ENCODE results near the gene STAP1.

STAP1 gene

GRCh38 chr4:67556436-67556835 is 2.1 kb upstream of the STAP1 start:
- no peak for FAIRE-seq

GRCh38 chr4:67565284-67565683 is 6.8 kb downstream of the STAP1 start:
- no peak for FAIRE-seq

GRCh38 chr4:67566335-67566734 is 7.8 kb downstream of the STAP1 start:
- no peak for FAIRE-seq

GRCh38 chr4:67568820-67569219 is 10.3 kb downstream of the STAP1 start:
- no peak for FAIRE-seq

- no peak for FAIRE-seq
Measured at GRCh38 chr4:67570537-67570936, 12.0 kb downstream of the STAP1 start.

- no peak for FAIRE-seq
Measured at GRCh38 chr4:67571975-67572374, 13.4 kb downstream of the STAP1 start.

GRCh38 chr4:67573193-67573592 is 14.7 kb downstream of the STAP1 start:
- FAIRE-seq, result no peak

- no peak for FAIRE-seq
Measured at GRCh38 chr4:67575232-67576058, 16.9 kb downstream of the STAP1 start.

- FAIRE-seq, result no peak
Measured at GRCh38 chr4:67576059-67576466, 17.5 kb downstream of the STAP1 start.

GRCh38 chr4:67576538-67576937 is 18.0 kb downstream of the STAP1 start:
- FAIRE-seq, result no peak

GRCh38 chr4:67580577-67580976 is 22.1 kb downstream of the STAP1 start:
- FAIRE-seq, result no peak

GRCh38 chr4:67581208-67581857 is 22.8 kb downstream of the STAP1 start:
- no peak for FAIRE-seq

GRCh38 chr4:67581913-67582312 is 23.4 kb downstream of the STAP1 start:
- FAIRE-seq, result no peak

- no peak for FAIRE-seq
Measured at GRCh38 chr4:67584496-67584895, 26.0 kb downstream of the STAP1 start.

- FAIRE-seq, result no peak
Measured at GRCh38 chr4:67587156-67587555, 28.6 kb downstream of the STAP1 start.

- no peak for FAIRE-seq
Measured at GRCh38 chr4:67593741-67594175, 35.2 kb downstream of the STAP1 start.

- FAIRE-seq, result no peak
Measured at GRCh38 chr4:67603310-67604028, 44.9 kb downstream of the STAP1 start.

GRCh38 chr4:67604029-67604381 is 45.5 kb downstream of the STAP1 start:
- FAIRE-seq, result no peak

- no peak for FAIRE-seq
Measured at GRCh38 chr4:67604749-67605148, 46.2 kb downstream of the STAP1 start.

GRCh38 chr4:67608027-67608426 is 49.5 kb downstream of the STAP1 start:
- FAIRE-seq, result peak; percentile 33

- FAIRE-seq, result no peak
Measured at GRCh38 chr4:67614186-67614585, 55.7 kb downstream of the STAP1 start.

GRCh38 chr4:67615119-67615518 is 56.6 kb downstream of the STAP1 start:
- FAIRE-seq, result no peak

- no peak for FAIRE-seq
Measured at GRCh38 chr4:67616478-67616877, 58.0 kb downstream of the STAP1 start.

GRCh38 chr4:67624939-67625338 is 66.4 kb downstream of the STAP1 start:
- no peak for FAIRE-seq

Measured in endometrium (tissue), 2 donors.